ENCODE results near the gene CAMK2D. TPM values are rescaled to one million over a fixed set of nuclear protein-coding genes. Genes with fewer than 3 reads are reported as not detected.
"Not testable (repeated sequence)": the region's sequence is repeated elsewhere in the genome, so short reads cannot be mapped to it uniquely, and the experiment has no call there.

CAMK2D gene
- total RNA-seq, 2 experiments from 2014 or later, result 29.9 to 32.9 TPM

DNA sequence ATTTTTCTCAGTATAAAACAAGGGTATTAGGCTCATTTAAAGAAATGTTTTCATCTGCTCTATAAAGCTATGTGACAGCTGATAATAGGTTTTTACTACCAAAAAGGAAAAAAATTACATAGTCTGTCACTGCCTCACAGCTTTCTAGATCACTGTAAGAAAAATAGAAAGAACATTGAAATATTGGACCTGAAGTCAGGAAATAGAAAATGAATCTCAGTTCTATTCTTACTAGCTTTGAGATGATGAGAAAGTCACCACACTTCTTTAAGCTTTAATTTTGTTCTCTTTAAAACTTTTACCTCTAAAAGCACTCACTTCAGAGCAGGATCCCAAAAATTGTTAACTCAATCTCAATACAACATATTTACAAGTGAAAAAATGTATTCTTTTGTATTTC, 45.3 kb upstream of the CAMK2D start:
- DNase-seq, result no peak
- H3K36me3 ChIP-seq (ENCODE audit: insufficient read depth, low read length), result no peaks in the 10 kb centered on the region
- H3K4me1 Mint-ChIP-seq (ENCODE audit: low read depth), result no peaks in the 10 kb centered on the region
- no peak overlapping the region for H3K27ac Mint-ChIP-seq
- POLR2A ChIA-PET, result no interaction called here
- H3K27ac ChIP-seq (ENCODE audit: low read depth in 1 of 2, low read length in 2 of 2), result no peak overlapping the region
- H3K9me3 ChIP-seq (ENCODE audit: control insufficient read depth in 1 of 2, insufficient read depth in 1 of 2, low read length in 2 of 2), result peaks cover 0 to 6% of the 10 kb centered on the region in 2 experiments
- no peak overlapping the region for H3K4me3 ChIP-seq (ENCODE audit: low read length)
- H3K4me1 ChIP-seq (ENCODE audit: insufficient read depth, low read length), result no peaks in the 10 kb centered on the region
- peaks cover 0 to 3% of the 10 kb centered on the region in 2 experiments for H3K27me3 ChIP-seq (ENCODE audit: control insufficient read depth in 1 of 2, insufficient read depth in 2 of 2, low read length in 2 of 2)
- ATAC-seq (ENCODE audit: poor library complexity), result no peak
- H3K27me3 Mint-ChIP-seq, result no peaks in the 10 kb centered on the region
- no peak for TF ChIP-seq CTCF (IDR thresholded peaks at IDR 0.05)
- no peaks in the 10 kb centered on the region for H3K36me3 Mint-ChIP-seq (ENCODE audit: low read depth)
- intact Hi-C loops (cut with DNase I, micrococcal nuclease), result no loop called here
- CTCF ChIA-PET, result no interaction called here
- H3K9me3 Mint-ChIP-seq, result peaks cover 7% of the 10 kb centered on the region
- H3K4me3 Mint-ChIP-seq, result no peak overlapping the region

DNA sequence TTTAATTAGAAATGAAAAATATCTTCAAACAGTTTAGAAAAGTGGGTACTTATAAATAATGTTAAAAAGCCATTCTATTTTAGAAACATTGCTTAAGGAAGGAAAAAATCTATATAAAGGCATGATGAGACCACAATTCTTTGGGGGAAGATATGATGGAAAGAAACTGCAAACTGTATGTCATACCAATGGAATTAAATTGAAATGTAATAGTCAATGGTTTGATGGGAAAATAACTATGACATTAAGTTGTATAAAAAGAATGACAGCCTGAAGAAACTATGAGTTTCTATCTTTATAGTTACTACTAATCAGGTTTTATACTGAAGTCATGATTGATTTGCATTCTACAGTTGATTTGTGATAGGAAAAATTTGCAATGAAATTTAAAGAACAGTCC, 40.3 kb upstream of the CAMK2D start:
- Histone ChIP-seq H3K9me3 (ENCODE audit: control insufficient read depth in 1 of 2, insufficient read depth in 1 of 2, low read length in 2 of 2) (peaks cover 0 to 6% of the 10 kb centered on the region in 2 experiments), H3K36me3 (ENCODE audit: insufficient read depth, low read length) (no peaks in the 10 kb centered on the region), H3K27me3 (ENCODE audit: control insufficient read depth in 1 of 2, insufficient read depth in 2 of 2, low read length in 2 of 2) (no peaks in the 10 kb centered on the region), H3K4me3 (ENCODE audit: low read length) (no peak overlapping the region), H3K4me1 (ENCODE audit: insufficient read depth, low read length) (no peaks in the 10 kb centered on the region), H3K27ac (ENCODE audit: low read depth in 1 of 2, low read length in 2 of 2) (no peak overlapping the region)
- TF ChIP-seq CTCF (IDR thresholded peaks at IDR 0.05), result no peak
- peaks cover 7% of the 10 kb centered on the region for H3K9me3 Mint-ChIP-seq
- no peaks in the 10 kb centered on the region for H3K36me3 Mint-ChIP-seq (ENCODE audit: low read depth)
- intact Hi-C loops (cut with DNase I, micrococcal nuclease), result no loop called here
- H3K4me1 Mint-ChIP-seq (ENCODE audit: low read depth), result no peaks in the 10 kb centered on the region
- H3K4me3 Mint-ChIP-seq, result no peak overlapping the region
- POLR2A ChIA-PET, result no interaction called here
- ATAC-seq (ENCODE audit: poor library complexity) (no peak), DNase-seq (no peak)
- H3K27ac Mint-ChIP-seq, result no peak overlapping the region
- no peaks in the 10 kb centered on the region for H3K27me3 Mint-ChIP-seq
- CTCF ChIA-PET, result no interaction called here

DNA sequence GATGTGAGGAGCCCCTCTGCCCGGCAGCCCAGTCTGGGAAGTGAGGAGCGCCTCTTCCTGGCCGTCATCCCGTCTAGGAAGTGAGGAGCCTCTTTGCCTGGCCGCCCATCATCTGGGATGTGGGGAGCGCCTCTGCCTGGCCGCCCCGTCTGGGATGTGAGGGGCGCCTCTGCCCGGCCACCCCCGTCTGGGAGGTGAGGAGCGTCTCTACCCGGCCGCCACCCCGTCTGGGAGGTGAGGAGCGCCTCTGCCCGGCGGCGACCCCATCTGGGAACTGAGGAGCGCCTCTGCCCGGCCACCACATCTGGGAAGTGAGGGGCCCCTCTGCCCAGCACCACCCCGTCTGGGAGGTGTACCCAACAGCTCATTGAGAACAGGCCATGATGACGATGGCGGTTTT, 34.8 kb upstream of the CAMK2D start:
- H3K27ac ChIP-seq (ENCODE audit: low read depth in 1 of 2, low read length in 2 of 2); H3K4me3 Mint-ChIP-seq; DNase-seq; H3K36me3 ChIP-seq (ENCODE audit: insufficient read depth, low read length); CTCF ChIA-PET; ATAC-seq (ENCODE audit: poor library complexity); H3K36me3 Mint-ChIP-seq (ENCODE audit: low read depth); H3K27me3 Mint-ChIP-seq; intact Hi-C loops (cut with DNase I, micrococcal nuclease); H3K4me1 ChIP-seq (ENCODE audit: insufficient read depth, low read length); H3K27me3 ChIP-seq (ENCODE audit: control insufficient read depth in 1 of 2, insufficient read depth in 2 of 2, low read length in 2 of 2); H3K4me3 ChIP-seq (ENCODE audit: low read length); H3K4me1 Mint-ChIP-seq (ENCODE audit: low read depth); POLR2A ChIA-PET; H3K27ac Mint-ChIP-seq: not testable (repeated sequence)
- peaks cover 20% of the 10 kb centered on the region for H3K9me3 Mint-ChIP-seq
- H3K9me3 ChIP-seq (ENCODE audit: control insufficient read depth in 1 of 2, insufficient read depth in 1 of 2, low read length in 2 of 2), result peaks cover 12 to 18% of the 10 kb centered on the region in 2 experiments

GRCh38 chr4:113790478-113790877, 28.9 kb upstream of the CAMK2D start:
- ChIA-PET CTCF (no interaction called here), POLR2A (no interaction called here)
- H3K27me3 ChIP-seq (ENCODE audit: control insufficient read depth in 1 of 2, insufficient read depth in 2 of 2, low read length in 2 of 2), result no peaks in the 10 kb centered on the region
- Mint-ChIP-seq H3K27ac (no peak overlapping the region), H3K27me3 (no peaks in the 10 kb centered on the region), H3K4me3 (no peak overlapping the region), H3K36me3 (ENCODE audit: low read depth) (peaks cover 10% of the 10 kb centered on the region), H3K9me3 (peaks cover 20% of the 10 kb centered on the region), H3K4me1 (ENCODE audit: low read depth) (no peaks in the 10 kb centered on the region)
- H3K36me3 ChIP-seq (ENCODE audit: insufficient read depth, low read length), result no peaks in the 10 kb centered on the region
- ATAC-seq (ENCODE audit: poor library complexity) (no peak), DNase-seq (peak in 3 of 14 experiments; percentile 16 to 48 (median 34))
- no peak overlapping the region for H3K4me3 ChIP-seq (ENCODE audit: low read length)
- H3K27ac ChIP-seq (ENCODE audit: low read depth in 1 of 2, low read length in 2 of 2), result no peak overlapping the region
- H3K9me3 ChIP-seq (ENCODE audit: control insufficient read depth in 1 of 2, insufficient read depth in 1 of 2, low read length in 2 of 2), result peaks cover under 1 to 23% of the 10 kb centered on the region in 2 experiments
- intact Hi-C loops (cut with DNase I, micrococcal nuclease), result no loop called here
- H3K4me1 ChIP-seq (ENCODE audit: insufficient read depth, low read length), result no peaks in the 10 kb centered on the region
- TF ChIP-seq CTCF (IDR thresholded peaks at IDR 0.05), result no peak

All from CD4-positive, alpha-beta T cell (primary cell).